ENCODE results near the gene TMEM92. TPM values are rescaled to one million over a fixed set of nuclear protein-coding genes. Genes with fewer than 3 reads are reported as not detected.
A peak's percentile ranks its signal among the peaks of the same experiment; 100 is the strongest.

TMEM92 gene
- polyA plus RNA-seq, 1 donor (not counting 4 experiments of a cell fraction or from before 2014, with no cell fraction given), result 0.88 TPM

- Histone ChIP-seq H4K20me1 (ENCODE audit: control insufficient read depth, extremely low read depth, insufficient read depth, low read length) (no peaks in the 10 kb centered on the region), H3K27me3 (ENCODE audit: control insufficient read depth, extremely low read depth, insufficient read depth, low read length) (peaks cover 7% of the 10 kb centered on the region), H3K4me1 (ENCODE audit: control insufficient read depth, extremely low read depth, insufficient read depth, low read length) (no peaks in the 10 kb centered on the region), H3K79me2 (ENCODE audit: control insufficient read depth, insufficient read depth, low read length) (no peaks in the 10 kb centered on the region), H3K36me3 (ENCODE audit: control insufficient read depth in 2 of 2, extremely low read depth in 1 of 2, insufficient read depth in 2 of 2, low read length in 2 of 2) (no peaks in the 10 kb centered on the region), H3K9ac (ENCODE audit: control insufficient read depth, extremely low read depth, insufficient read depth, low read length) (no peak overlapping the region), H3K27ac (ENCODE audit: control insufficient read depth, insufficient read depth, low read length) (no peak overlapping the region), H3K9me3 (ENCODE audit: control insufficient read depth, low read depth, low read length) (no peaks in the 10 kb centered on the region), H3K9me1 (ENCODE audit: control insufficient read depth, extremely low read depth, insufficient read depth, low read length) (no peaks in the 10 kb centered on the region), H3K4me3 (ENCODE audit: control insufficient read depth in 2 of 3, extremely low read depth in 1 of 3, insufficient read depth in 2 of 3, low read depth in 1 of 3, low read length in 3 of 3) (no peak overlapping the region), H2AFZ (ENCODE audit: control insufficient read depth, low read length) (no peak overlapping the region), H3K4me2 (ENCODE audit: control insufficient read depth, extremely low read depth, insufficient read depth, low read depth, low read length) (no peak overlapping the region)
- DNase-seq (ENCODE audit: low read depth, low spot score) (no peak), FAIRE-seq (no peak)
- TF ChIP-seq EZH2 (IDR thresholded peaks at IDR 0.05; ENCODE audit: low read length) (no peak), CTCF (optimal IDR thresholded peaks at IDR 0.05 in 1 of 3, IDR thresholded peaks at IDR 0.05 in 1 of 3, conservative IDR thresholded peaks at IDR 0.05 in 1 of 3; ENCODE audit: extremely low read depth in 1 of 3, insufficient read depth in 2 of 3, low read length in 3 of 3) (no peak)
- dilution Hi-C loops (cut with MboI; ENCODE audit: extremely low pct_ligation_motif_present, low sequenced_read_pairs), result no loop called here
Measured at GRCh38 chr17:50234581-50234980, 39.7 kb upstream of the TMEM92 start.

- Histone ChIP-seq H3K4me3 (ENCODE audit: control insufficient read depth in 2 of 3, extremely low read depth in 1 of 3, insufficient read depth in 2 of 3, low read depth in 1 of 3, low read length in 3 of 3) (no peak overlapping the region), H3K27me3 (ENCODE audit: control insufficient read depth, extremely low read depth, insufficient read depth, low read length) (peaks cover 3% of the 10 kb centered on the region), H3K9me1 (ENCODE audit: control insufficient read depth, extremely low read depth, insufficient read depth, low read length) (no peaks in the 10 kb centered on the region), H3K79me2 (ENCODE audit: control insufficient read depth, insufficient read depth, low read length) (no peaks in the 10 kb centered on the region), H3K27ac (ENCODE audit: control insufficient read depth, insufficient read depth, low read length) (no peak overlapping the region), H4K20me1 (ENCODE audit: control insufficient read depth, extremely low read depth, insufficient read depth, low read length) (no peaks in the 10 kb centered on the region), H3K4me1 (ENCODE audit: control insufficient read depth, extremely low read depth, insufficient read depth, low read length) (no peaks in the 10 kb centered on the region), H3K4me2 (ENCODE audit: control insufficient read depth, extremely low read depth, insufficient read depth, low read depth, low read length) (no peak overlapping the region), H3K36me3 (ENCODE audit: control insufficient read depth in 2 of 2, extremely low read depth in 1 of 2, insufficient read depth in 2 of 2, low read length in 2 of 2) (no peaks in the 10 kb centered on the region), H3K9ac (ENCODE audit: control insufficient read depth, extremely low read depth, insufficient read depth, low read length) (no peak overlapping the region), H3K9me3 (ENCODE audit: control insufficient read depth, low read depth, low read length) (no peaks in the 10 kb centered on the region), H2AFZ (ENCODE audit: control insufficient read depth, low read length) (no peak overlapping the region)
- FAIRE-seq (peak; percentile 44), DNase-seq (ENCODE audit: low read depth, low spot score) (no peak)
- TF ChIP-seq EZH2 (IDR thresholded peaks at IDR 0.05; ENCODE audit: low read length) (no peak), CTCF (optimal IDR thresholded peaks at IDR 0.05 in 1 of 3, IDR thresholded peaks at IDR 0.05 in 1 of 3, conservative IDR thresholded peaks at IDR 0.05 in 1 of 3; ENCODE audit: extremely low read depth in 1 of 3, insufficient read depth in 2 of 3, low read length in 3 of 3) (no peak)
- dilution Hi-C loops (cut with MboI; ENCODE audit: extremely low pct_ligation_motif_present, low sequenced_read_pairs), result no loop called here
Measured at GRCh38 chr17:50237901-50238300, 36.4 kb upstream of the TMEM92 start.

Data from keratinocyte (primary cell).